Hematopoietic multipotent progenitor cell treated with erythropoietin and hydrocortisone succinate and interleukin-3 and kit ligand, for 6 days (in vitro differentiated cells): Measurements from ENCODE around the gene YLPM1.
A peak's percentile ranks its signal among the peaks of the same experiment; 100 is the strongest.

Source experiments
- DNase-seq: peaks from one replicate; pipeline ENCODE4 v3.0.0-alpha.2; 2015

YLPM1 gene

DNA sequence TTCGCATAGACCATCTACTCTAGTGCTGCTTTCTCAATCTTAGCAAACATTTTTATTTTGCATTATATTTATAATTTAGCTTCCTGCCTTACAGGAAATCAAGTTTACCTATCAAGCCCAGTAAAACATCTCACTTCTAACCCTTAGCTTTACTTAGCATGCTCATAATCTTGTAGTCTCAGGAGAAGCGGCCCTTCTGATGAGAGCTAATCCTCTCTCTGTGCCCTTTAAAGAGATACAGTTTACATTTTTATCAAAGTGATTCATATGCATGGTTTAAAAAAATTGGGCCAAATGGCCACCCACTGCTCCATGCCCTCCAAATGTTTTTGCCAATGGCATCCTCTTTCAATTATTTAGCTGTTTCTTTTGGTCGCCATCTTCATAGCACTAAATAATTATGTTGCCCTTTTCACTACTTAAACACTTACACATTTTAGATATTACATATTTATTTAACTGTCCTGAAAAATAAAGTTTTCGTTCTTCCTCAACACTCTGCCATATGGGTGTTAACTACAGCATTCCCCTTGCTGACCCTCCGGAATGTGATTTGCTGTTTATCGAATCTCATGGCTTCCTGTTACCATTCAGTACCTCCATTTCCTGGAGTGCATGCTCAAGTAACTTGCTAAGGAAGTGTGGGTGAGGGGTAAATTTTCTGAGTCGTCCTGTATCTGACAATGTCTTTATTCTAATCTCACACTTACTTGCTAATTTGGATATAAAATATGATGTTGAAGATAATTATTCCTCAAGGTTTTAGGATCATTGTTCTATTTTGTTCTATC lies 29.3 kb downstream of the YLPM1 start:
- peak; percentile 42 for DNase-seq

DNA sequence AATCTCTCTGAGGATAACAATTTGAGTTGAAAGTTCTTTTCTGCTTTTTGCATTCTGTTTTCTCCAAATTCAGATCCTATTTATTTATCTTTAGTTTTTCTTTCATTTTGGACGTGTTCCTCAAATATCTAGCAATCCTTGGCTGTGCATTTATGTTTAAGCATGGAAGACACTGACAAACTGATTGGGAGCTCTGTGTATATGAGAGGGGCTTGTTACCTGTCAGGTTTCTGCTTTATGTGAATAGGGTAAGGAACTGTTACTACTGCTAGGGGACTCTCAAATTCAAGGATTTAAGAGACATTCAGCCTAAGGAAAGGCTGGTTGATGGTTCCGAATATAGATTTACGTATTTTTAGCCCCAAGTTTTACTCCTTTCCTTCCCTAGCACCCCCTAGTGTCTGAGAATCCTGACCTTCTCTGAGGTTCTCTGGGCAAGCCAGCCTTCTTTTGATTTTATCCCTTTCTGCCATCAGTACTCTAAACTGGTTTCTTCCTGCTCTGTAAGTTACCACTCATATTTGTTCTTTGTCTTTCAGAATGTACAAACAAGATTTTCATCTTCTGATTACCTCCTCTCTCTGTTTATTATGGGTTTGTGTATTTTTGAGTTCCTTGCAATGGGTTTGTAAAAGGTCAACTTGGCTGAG lies 30.5 kb downstream of the YLPM1 start:
- DNase-seq, result peak; percentile 67

DNA sequence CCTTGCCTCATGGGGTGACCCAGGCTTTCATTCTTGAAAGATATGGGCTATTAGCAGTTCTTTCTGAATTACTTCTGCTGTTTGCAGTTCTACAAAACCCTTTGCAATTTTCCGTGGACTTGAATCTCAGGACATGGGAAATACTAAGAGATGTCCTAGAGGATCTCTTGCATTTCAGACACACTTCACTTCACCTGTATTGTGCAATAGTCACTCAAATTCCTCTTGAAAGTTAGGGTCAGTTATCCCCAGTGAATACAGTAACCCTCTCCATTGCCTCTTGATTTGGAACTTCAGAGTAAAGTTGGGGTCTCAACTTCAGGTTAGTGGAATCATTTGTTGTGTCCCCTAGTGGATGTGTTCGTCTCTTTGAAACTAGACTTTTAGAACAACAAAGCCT lies 31.8 kb downstream of the YLPM1 start:
- DNase-seq, result no peak

DNA sequence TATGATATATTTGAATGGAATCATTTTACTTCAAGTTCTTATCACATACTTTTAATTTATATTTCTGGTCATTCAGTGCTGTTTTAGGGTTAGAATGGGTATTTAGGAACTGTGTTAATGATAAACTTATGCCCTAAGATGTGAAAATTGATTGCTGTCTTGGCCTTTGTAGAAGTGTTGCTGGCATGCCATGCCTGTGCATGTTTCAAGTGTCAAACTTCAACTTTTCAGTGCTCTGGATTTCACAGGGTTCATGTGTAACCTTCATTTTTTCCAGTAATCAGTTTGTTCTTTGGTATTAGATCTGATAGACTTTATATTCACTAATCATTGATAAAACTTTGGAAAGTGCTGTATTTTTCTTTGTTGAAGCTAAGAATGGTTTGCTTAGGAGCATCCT lies 36.6 kb downstream of the YLPM1 start:
- DNase-seq, result no peak

DNA sequence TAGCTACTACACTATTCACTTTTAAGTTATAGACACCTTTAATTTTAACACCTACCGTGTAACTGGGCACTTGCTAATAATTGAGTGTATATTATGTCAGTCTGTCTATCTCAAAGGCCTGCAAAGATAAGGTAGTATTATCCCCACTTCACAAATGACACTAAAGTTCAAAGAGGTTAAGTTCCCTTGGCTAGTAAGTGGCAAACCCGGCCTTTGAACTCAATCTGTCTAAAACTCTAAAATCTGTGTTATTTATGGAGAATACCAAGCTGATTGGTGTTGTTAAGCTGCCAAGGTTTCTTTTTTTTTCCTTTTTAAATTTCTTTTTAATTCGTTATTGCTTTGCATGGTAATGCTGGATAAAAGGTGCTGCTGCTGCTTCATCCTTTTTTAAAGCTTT lies 37.7 kb downstream of the YLPM1 start:
- no peak for DNase-seq

DNA sequence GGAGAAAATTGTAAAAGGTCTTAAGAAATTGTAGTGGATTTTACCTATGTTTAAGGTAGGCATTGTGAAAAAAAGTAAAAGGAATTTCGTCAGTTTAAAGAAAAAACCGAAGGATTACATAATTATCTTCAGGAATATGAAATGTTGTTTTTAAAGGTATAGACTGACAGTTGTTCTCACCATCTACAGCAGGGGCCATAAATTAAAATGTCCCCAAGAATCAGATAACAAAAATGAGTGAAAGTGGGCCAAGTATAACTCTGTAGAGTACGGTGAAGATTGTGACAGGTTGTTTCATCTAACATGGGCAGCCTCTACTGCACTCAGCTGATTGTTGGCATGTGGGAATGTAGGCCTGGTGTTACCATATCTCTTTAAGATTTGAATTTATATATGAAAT lies 38.3 kb downstream of the YLPM1 start:
- DNase-seq, result no peak

DNA sequence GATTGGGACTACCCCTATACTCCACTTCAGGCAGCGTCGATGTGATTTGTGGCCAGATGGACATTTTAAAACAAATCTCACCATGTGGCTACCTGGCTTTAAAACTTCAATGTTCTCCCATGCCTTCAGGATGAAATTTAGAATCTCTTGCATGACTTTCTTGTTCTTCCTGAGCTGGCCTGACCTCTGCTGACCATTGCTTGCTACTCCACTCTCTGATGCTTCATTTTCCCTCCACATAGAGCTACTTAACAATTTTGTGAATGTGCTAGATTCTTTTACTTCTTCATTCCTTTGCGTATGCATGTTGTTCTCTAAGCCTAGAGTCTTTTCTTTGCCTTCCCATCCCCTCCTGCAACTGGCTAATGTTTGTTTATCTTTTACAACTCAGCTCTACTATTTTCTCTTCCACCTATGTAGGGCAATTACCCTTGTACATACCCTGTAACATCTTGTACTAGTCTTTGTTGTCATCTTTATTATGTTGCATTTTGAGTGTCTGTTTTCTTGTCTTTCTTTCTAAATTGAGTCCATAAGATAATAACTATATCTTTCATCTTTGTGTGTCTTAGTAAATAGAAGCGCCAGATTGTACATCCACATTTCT lies 41.2 kb downstream of the YLPM1 start:
- peak; percentile 75 for DNase-seq

DNA sequence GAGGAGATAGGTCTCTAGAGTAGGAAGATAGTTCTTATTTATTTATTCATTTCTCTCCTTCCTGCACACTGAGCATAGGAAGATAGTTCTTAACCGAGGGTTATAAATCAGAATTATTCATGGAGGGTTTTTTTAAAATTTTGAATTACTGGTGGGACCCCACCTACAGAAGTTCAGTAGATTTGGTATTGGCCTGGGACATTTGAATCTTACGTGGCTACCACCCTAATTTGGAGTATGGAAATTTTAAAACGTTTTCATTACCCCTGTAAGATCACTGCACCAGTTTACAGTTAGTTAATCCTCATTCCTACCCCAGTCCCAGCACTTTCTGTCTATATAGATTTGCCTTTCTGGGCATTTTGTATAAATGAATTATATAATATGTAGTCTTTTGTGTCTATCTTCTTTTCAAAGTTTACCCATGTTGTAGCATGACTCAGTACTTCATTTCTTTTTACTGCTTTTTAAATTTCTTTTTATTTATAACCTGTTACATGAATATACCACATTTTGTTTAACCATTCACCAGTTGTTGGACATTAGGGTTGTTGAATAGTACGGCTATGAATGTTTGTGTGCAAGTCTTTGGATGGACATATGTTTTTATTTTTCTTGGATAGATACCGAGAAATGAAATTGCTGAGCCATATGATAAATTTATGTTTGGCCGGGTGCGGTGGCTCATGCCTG lies 44.9 kb downstream of the YLPM1 start:
- DNase-seq, result no peak

DNA sequence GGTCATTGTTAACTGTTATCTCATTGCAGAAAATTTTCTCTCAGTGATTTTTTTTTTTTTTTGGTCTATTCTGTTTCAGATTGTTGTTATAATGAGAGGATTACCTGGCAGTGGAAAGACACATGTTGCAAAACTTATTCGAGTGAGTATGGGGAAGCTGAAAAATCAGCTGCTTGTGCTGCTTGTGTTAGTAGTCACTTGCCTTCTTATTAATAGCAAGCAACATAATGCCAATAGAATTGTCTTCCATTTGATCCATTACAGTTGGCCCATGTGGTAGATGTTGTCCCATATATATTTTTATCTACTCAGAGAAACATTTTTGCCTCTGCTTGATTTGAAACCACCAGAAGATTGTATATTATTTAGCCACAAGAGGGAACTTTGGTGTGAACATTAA lies 53.0 kb downstream of the YLPM1 start:
- no peak for DNase-seq

DNA sequence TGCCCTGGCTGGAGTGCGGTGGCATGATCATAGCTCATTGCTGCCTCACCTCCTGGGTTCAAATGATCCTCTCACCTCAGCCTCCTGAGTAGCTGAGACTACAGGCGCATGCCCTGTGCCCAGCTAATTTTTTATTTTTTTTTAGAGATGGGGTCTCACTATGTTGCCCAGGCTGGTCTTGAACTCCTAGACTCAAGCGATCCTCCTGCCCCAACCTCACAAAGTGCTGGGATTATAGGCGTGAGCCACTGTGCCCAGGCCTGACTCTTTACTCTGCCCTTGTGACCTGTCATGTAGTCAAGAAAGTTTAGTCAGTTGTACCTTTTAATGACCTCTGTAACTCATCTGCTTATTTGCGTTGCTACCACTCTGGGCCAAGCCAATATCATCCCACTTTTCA lies 57.2 kb downstream of the YLPM1 start:
- no peak for DNase-seq

DNA sequence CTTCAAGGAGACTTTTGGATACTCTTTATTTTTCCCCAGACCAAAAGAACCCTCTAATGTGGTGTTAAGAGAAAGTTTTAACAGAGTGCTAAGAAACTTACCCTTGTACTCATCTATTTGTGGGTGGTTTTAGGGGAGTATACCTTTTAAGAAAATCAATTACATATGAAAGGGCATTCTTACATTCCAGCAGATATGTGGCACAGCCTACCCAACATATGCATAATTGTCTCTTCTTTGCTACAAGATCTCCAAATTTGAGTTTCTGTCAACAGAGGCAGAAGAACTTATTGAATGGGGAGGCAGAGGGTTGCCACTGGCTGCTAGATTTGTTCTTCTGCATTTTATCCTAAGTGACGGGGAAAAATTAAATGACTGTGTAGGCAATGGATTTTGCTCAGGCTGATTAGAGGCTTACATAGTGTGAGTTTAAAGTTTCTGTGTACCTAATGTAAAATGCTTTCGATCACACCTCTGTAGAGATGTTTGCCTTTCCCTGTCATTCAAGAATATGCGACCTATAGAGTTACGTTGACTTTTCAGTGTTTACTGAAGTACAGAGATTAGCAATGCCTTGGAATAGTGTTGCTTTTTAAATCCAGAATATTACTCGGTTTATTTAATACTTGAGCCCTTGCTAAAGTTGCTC lies 58.3 kb downstream of the YLPM1 start:
- no peak for DNase-seq

DNA sequence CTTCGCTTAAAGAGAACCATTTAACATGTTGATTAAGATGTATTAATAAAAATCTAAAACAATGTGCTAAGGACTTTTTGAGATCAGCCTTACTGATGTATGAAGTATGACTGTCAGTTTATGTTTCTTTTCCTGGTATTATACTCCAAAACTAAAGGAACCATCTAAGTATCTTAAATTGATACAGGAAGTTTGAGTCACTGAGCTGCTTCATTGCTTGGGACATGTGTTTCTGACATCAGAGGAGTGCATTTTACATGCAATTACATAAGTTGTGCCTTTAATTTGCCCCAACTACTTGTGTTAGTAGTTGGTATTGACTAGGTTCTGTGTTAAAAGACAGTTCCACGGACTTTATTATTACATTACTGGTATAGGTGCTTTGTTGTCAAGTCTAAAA lies 61.9 kb downstream of the YLPM1 start:
- no peak for DNase-seq

DNA sequence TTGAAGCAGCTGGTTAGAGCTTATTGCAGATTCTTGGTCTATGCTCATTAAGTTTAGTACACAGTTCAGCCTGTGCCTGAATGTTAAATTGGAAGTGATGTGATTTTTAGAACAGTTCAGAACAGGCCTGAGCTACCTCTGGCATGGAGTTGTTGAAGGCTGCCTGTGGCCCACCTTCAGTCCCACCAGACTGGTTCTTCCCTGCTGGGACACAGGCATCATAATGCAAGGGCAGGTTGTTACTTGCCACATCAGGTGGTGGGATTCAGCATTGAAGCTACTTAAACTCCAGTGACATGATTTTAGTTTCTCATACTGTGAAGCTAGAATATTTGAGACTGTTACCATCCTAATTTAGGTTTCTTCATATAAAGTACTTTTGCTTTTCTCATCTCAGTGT lies 63.5 kb downstream of the YLPM1 start:
- DNase-seq, result no peak

DNA sequence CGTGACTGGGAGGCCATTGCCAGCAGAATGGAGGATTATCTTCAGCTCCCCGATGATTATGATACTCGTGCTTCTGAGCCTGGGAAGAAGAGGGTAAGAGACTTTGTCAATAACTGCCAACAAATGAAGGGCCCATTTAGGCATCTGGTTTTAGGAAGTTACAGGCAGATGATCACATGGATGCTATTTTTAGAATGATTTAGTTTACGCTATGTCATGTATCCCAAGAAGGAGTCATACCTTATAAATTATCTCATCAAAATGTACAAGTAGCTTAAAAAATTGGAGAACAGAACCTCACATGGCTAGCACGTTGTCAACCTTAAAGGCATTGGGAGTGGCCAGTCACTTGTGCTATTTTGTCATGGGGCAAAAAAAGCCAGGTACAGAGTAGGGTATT lies 66.1 kb downstream of the YLPM1 start:
- DNase-seq, result no peak

DNA sequence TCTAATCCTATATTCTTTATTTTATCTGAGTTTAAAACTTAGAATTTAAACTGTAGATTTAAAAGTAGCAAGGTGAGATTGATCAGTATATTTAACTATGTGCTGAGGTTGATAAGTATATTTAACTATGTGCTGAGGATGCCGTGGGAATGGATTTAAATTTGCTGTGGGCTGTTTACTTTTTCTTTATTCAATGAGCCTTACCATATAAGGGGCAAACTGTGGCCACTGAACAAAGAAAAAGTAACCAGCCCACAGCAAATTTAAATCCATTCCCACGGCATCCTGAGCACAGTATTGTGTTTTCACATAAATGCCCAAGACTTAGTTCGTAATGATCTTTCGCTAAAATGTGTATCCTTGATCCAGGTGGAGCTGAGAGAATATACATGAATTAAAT lies 69.7 kb downstream of the YLPM1 start:
- DNase-seq, result no peak

DNA sequence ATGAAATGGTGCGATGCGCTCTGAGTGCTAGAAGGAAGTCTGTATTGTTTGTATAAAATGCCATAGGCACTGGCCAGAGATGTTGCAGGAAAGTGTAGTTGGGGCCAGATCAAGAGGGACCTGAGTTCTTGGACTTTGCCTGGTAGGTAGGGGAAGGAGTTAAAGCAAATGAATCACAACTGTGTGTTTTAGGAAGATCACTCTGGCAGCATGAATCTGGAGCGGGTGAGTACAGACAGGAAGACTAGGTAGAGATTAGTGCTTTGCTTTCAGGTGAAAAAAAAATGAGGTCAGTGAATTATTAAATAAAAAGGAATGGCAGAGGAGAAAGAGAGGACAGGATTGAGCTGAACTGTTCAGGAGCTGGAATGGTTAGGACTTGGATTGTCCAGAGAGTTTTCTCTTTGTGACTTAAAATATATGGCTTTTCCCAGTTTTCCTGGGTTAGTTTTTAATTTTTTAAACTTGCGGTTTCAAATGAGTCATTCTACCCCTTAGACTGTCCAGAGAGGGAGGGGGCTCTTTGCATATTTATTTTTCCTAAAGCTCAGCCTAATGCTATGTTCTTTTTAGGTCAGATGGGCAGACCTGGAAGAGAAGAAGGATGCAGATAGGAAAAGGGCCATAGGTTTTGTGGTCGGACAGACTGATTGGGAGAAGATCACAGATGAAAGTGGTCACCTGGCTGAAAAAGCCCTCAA lies 71.7 kb downstream of the YLPM1 start:
- DNase-seq, result no peak

DNA sequence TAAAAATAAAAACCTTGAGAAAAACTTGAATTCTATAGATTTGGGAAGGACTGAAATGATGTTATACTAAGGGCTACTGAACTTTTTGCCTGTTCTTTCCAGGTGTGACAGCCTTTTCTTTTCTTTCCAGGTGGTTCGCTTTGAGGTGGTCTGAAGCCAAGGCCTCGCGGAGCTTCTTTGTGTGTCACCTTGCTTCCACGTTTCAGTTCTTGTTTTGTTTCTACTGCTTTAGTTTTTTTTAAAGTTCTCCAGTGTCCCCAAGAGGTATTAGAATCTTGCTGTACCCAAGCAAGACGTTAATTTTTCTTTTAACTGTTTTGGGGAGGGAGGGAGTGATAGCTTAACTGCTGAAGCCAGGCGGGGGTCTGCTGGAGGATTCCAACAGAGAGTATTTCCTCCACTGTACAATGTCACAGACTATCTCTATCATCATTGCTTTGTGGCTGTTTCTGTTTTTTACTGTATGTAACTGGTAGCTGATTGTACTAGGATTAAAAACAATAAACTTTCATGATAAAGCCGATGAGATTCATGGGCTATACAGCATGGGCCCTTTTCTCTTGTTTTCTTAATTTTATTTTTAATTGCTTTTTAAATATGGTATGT lies 72.6 kb downstream of the YLPM1 start:
- no peak for DNase-seq

DNA sequence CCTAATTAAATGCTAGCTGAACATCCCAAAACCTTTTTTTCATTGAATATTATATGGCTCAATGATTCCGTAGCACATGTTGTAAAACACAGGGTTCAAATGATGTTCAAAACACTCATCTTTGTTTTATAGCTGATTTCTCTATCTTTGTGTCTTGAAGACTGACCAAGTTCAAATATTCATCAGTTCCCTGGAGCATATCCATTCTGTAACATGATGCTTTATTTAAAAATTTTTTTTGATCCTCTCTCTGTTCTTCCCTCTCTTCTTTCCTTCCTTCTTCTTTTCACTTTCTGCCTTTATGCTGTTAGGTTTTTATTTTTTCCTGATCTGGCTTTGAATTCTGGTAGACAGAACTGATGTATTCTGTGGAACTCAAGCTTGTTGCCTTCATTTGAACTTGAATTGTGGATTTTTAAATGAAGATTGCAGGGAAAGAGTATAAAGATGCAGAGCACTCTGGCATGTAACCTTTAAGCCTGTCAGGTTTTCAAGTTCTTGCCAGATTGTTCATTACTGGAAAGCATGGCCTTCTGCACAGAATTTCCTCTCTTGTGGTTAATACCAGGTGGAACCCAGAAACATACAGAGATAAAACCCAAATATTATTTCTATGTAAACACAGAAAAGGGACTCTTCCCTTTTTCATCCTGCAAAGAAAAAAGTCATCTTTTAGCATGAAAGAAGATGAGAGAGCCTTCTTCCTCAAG lies 73.3 kb downstream of the YLPM1 start:
- no peak for DNase-seq

DNA sequence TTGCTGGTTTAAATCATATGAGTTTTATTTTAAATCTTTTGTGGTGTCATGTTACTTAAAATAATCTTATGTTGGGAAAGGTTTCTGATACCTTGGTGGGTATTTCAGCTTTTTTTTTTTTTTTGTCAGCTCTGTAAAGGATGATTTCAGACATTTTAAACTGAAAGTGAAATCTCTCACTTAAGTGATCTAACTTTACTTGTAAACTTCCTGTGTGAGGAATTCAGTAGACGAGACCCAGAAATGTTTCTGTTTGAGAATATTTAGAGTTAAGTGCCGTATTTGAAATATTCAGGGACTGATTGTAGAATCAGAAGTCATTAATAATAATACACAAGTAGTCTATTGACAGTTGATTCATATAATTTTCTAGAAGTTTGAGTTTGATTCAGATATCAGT lies 75.0 kb downstream of the YLPM1 start:
- DNase-seq, result no peak

DNA sequence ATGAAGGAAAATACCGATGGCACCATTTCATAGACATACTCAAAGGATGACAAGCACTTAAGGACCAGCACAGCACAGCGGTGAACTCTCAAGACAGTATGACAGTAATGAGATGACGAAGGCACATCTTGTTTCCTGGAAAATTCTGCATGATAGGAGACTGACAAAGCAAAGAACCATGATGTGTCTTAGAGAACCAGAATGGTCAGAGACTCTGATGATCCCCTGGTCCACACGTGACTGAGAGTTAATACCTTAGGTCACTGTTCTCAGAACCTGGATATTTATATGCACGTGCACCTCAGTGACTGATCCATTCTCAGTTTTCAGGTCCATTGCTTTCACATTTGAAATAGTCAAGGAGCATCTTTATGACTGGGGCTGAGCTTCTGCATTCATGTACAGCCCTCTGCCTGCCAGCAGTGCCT lies 77.5 kb downstream of the YLPM1 start:
- no peak for DNase-seq
